ENCODE results near the gene CRCP.
A peak's percentile ranks its signal among the peaks of the same experiment; 100 is the strongest.
"Not testable (repeated sequence)": the region's sequence is repeated elsewhere in the genome, so short reads cannot be mapped to it uniquely, and the experiment has no call there.

Gene CRCP

DNA sequence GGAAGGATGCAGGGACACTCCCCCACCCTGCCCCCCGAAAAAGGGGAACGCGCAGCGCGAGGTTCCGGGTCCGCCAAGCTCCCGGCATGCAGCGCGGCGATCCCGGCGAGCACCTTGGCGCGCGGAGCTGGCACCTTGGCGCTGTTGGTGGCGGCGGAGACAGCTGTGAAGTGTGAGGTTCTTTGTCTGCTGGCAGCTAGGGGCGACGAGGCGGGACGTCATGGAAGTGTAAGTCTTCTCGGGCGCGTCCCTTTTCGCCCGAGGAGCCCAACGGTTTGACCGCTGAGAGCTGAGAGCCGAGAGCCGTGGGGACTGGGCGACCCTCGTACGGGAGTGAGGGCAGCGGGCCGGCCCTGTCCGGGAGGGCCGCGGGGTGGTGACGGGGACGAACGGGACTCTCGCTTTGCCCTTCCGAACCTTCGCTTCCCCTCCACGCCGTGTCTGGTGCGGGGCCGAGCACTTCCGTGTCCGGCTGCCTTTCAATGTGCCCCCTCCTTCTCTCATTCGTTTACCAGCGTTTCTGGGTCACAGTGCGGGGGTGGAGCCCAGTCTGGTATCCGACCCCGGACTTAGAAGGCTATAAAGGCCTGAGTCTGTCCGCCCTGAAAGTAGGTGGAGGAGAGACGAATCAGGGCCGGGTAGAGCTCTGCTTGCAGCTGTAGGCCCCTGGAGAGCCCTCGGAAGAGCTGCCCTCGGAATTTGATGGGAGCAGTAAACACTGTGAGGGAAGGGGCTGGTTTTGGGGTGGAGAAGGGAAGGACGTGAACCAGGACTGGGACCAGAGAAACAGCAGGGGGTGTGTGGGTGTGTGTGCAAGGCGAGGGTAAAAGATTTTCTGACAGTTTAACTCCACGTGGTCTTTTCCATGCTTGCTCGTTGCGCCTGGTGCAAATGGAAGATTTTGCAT is at the start of gene CRCP:
TSS of gene CRCP (plus strand) at position 105 of the 907 bp plus-strand sequence. CDS start at position 221, 116 bp downstream.
- peak; percentile 59 to 85 for DNase-seq

DNA sequence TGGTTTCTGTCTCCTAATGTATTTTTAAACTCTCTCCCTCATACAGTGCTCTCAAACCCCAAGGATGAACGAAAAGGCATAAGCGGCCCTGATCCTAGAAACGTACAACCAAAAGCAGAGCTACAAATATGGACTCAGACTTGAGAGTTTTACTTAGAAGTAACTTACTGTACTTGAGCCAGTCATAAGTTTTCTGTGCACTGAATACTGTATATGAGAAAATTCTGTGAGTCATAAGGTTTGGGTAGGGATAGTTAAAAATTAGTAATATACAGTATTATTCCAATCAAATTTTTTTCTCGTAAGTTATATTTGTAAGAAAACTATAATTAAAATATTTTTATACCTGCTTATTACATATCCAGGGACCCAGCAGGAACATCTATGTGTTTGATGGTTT is 44.9 kb upstream of the CRCP start:
- no peak for DNase-seq

DNA sequence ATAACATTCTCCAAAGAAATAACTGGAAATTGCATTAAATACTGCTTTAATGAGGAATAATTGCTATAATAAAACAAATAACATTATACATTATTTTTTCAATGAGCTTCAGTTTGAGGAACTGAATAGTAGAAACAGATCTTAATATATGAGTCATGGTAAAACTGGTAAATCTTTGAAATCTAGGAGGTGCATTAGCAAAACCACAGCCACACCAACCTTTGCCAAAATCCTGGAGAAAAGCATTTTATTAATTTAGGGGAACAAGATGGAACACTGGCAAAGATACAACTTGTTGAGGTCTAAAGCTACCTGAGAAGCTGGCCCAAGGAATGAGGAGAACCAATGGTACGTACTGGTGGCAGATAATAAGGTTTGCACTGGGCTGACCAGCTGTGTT is 44.4 kb upstream of the CRCP start:
- no peak for DNase-seq

DNA sequence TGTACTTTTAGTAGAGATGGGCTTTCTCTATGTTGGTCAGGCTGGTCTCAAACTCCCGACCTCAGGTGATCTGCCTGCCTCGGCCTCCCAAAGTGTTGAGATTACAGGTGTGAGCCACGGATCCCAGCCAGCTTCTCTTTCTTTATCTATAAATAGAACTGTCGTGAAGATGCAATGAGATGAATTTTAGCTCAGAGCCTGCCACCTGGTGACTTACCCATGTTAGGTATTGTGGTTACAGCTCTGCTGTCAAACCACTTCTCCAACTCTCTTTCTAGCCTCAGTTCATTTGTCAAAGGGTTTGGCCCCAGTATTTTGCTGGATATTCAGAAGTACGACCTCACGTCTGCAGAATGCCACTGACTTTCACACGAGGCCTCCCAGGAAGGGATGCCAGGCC is 42.4 kb upstream of the CRCP start:
- DNase-seq: not testable (repeated sequence)

DNA sequence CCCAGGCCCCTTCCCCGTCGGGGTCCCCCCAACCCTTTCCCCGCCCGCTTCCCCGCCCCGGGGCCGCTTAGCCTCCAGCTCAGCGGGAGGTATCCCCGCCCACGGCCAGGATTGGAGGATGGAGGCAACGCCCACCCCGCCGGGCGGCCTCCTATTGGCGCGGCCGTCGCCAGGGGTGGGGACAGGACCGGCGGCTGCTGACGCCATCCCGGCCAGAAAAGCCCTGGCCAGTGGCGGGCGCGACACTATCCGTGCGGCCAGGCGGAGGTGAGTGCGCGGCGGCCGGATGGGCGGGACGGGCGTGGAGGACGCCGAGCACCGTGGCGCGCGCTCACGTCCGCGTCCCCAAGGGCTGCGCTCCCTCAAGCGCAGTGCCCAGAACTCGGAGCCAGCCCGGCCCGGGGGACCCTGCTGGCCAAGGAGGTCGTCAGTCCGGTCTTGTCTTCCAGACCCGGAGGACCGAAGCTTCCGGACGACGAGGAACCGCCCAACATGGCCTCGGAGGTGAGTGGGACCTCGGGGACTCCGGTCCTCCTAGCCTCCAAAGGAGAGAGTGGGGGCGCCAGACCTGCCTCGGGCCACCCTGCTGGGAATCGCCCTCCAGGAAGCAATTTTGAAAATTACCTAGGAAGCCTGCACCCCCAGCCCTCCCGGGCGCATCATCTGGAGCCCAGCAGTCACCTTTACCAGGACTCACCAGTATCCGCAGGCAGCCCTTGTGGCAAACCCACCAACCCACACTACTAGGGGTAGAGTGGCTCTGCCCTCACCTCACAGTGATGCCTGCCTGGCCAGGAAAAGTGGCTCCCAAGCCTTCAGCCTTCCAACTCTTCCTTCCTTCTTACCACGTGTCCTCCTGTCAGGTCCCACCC is 38.8 kb upstream of the CRCP start, which contains the start of gene ASL:
TSS of gene ASL (plus strand) at position 230 of the 872 bp plus-strand sequence. CDS start at position 493, 263 bp downstream.
- peak; percentile 88 for DNase-seq

DNA sequence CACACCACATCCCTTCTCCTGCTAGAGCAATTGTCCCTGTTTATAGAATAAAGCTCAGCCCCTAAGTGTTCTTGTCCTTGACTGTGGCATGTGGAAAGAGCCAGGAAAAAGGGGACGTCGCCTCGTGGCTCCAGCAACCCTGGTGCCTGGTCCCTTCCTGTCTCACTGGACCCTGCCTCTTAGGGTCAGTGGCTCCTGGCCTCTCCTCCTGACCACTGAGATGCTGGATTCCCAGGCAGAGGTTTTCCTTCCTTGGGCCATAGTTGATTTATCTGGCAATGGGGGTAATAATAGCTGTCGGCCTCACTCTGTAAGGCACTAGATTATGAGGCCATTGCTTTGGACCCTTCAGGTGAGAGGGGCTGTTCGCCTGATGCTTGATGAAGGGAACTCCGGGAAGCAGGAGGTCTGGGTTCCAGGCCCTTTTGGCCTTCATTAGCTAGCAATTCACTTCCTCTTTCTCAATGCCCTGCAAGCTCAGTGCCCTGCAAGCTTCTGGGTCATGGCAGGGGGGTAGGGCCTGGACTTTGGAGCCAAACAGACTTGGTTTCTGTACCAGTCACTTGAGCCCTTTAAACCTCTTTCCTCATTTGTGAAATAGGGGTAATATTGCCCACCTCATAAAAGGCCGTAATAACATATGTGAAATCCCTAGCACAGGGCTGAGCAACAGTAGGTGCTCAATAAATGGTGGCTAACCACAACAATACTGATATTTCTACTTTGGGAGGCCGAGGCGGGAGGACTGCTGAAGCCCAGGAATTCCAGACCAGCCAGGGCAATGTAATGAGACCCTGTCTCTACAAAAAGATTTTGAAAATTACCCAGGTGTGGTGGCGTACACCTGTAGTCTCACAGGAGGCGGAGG is 38.0 kb upstream of the CRCP start:
- DNase-seq: no peak

DNA sequence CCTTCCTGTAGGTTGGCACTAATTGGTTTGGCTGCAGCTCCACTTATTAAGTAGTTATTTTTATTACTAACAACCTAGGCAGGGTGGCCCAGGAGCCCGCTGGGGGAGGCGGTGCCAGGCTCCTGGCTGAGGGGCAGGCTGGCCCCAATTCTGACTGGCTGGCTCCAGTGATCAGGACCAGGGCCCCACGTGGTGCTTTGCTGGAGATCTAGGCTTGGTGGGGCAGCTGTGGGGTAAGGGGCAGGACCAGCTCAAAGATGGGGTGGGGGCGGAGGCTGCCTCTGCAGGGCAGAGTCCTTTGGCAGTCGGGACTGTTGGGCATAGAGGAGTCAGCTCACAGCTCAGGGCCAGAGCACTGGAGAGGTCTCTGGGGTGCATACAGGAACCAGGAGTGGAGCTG is 36.6 kb upstream of the CRCP start:
- no peak for DNase-seq

DNA sequence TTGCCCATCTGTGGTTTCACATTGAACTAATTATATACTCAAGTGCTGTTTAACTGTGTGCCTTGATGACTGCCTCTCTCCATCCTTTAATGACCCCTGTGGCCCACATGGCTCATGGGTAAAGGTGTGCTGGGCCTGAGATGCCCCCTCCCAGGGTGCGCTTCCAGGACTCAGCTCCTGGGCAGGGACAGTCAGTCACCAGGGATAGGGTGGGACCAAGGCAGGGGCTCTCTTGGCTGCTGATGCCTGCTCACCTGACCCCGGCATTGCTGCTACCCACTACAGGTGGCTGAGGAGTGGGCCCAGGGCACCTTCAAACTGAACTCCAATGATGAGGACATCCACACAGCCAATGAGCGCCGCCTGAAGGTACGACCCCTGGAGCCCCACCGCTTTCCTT is 32.6 kb upstream of the CRCP start:
- no peak for DNase-seq

DNA sequence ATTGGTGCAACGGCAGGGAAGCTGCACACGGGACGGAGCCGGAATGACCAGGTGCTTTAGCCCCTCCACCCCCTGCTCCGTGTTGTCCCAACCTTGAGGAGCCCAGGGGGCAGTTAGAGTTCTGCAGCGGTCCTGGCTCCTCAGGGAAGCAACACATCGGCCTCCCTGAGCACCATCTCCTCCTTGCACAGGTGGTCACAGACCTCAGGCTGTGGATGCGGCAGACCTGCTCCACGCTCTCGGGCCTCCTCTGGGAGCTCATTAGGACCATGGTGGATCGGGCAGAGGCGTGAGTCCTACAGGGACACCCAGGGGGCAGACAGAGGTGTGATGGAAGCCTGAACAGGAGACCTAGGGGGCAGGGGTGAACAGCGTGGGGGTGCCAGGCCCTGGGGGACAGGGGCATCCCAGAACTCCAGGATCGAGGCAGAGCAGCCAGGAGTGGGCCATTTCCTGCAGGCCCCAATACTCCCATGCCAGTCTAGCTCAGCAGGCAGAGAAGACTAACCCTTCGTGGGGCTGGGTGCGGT is 31.7 kb upstream of the CRCP start:
- DNase-seq: no peak

DNA sequence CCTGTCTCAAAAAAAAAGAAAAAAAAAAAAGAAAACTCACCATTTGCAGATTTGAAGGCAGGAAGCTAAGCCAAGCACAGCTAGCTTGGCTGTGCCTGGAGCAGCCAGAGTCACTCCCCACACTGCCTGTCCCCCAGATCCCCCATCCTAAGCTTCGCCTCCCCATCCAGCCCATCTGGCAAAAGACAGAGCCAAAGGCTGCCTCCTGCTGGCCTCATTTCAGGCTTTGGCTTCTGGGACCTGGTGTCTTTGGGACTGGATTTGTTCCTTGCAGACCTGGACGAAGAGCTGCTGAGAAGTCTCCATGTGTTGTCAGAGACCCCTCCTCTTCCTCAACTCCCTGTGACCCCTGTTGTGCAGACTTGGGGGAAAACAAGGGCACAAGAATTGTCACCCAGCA is 31.0 kb upstream of the CRCP start:
- DNase-seq: no peak

DNA sequence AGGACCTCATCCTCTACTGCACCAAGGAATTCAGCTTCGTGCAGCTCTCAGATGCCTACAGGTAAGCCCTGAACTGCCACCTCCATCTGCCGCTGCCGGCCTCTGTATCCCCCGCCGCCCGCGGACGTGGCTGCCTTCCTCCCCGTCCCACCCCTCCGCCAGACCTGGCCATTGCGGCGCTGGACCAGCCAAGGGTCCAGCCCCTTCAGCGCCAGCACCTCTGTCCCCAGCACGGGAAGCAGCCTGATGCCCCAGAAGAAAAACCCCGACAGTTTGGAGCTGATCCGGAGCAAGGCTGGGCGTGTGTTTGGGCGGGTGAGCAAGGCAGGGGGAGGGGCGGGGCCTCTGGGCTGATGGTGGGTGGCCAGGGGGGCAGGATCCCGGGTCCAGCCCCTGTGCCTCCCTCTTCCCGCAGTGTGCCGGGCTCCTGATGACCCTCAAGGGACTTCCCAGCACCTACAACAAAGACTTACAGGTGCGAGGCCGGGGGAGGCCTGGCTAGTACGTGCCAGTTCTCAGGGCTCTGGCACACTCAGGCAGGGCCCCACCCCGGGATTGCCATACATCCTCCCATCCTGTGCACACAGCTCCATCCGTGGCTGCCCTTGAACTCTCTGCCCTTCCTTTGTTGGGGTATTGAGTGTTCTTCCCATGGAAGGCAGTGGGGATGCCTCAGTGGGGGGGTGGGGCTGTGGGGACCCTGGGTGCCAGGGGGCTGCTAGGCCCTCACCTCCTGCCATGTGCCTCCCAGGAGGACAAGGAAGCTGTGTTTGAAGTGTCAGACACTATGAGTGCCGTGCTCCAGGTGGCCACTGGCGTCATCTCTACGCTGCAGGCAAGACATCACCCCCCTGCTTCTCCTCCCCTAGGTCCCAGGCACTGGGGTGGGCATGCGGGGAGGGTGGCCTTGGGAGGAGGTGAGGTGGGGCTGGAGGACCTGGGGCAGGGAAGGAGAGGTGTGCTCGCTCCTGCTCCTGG is 25.5 kb upstream of the CRCP start:
- no peak for DNase-seq

DNA sequence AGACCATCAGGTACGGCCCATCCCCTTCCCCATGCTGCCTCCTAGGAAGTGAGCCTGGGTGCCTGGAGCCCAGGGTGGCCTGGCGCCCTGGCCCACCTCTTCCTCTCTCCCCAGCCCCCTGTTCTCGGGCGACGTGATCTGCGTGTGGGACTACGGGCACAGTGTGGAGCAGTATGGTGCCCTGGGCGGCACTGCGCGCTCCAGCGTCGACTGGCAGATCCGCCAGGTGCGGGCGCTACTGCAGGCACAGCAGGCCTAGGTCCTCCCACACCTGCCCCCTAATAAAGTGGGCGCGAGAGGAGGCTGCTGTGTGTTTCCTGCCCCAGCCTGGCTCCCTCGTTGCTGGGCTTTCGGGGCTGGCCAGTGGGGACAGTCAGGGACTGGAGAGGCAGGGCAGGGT is 22.0 kb upstream of the CRCP start:
- DNase-seq: no peak

DNA sequence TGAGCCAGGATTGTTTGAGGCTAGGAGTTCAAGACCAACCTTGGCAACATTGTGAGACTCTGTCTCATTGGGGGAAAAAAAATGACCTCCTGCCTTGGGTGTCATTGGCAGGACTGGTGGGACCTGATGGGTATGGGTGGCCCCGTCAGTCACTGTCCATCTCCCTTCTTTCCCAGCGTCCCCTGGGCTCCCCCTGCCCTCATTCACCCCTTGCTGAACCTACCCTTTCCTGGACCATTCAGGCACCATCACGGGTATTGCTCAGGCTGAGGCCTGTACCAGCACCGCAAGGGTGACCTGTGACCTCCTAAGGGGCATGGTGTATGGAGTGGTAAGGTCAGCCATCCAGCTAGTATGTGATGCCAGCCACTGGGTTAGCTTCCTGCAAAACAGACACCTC is 19.6 kb upstream of the CRCP start:
- DNase-seq: no peak

DNA sequence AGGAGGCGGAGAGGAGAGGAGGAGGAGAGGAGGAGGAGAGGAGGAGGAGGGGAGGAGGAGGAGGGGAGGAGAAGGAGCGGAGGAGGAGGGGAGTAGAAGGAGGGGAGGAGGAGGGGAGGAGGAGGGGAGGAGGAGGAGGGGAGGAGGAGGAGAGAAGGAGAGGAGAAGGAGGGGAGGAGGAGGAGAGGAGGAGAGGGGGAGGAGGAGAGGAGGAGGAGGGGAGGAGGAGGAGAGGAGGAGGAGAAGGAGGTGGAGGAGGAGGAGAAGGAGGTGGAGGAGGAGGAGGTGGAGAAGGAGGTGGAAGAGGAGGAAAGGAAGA is 15.5 kb upstream of the CRCP start:
- no peak for DNase-seq

DNA sequence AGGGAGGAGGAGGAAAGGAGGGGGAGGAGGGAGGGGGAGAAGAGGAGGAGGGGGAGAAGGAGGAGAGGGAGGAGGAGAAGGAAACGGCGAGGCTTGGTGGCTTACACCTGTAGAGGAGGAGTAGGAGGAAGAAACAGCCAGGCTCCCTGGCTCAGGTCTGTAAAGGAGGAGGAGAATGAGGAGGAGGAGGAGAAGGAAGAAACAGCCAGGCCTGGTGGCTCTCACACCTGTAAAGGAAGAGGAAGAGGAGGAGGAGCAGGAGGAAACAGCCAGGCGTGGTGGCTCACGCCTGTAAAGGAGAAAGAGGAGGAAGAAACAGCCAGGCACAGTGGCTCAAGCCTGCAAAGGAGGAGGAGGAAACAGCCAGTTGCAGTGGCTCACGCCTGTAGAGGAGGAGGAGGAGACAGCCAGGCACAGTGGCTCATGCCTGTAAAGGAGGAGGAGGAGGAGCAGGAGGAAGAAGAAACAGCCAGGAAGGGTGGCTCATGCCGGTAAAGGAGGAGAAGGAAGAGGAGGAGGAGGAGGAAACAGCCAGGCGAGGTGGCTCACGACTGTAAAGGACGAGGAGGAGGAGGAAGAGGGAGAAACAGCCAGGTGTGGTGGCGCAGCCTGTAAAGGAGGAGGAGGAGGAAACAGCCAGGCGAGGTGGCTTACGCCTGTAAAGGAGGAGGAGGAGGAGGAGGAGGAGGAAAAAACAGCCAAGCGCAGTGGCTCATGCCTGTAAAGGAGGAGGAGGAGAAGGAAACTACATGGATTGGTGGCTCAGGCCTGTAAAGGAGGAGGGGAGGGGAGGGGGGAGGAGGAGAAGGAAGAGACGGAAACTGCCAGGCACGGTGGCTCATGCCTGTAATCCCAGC is 14.9 kb upstream of the CRCP start:
- DNase-seq: peak in 1 of 2 experiments; percentile 55

DNA sequence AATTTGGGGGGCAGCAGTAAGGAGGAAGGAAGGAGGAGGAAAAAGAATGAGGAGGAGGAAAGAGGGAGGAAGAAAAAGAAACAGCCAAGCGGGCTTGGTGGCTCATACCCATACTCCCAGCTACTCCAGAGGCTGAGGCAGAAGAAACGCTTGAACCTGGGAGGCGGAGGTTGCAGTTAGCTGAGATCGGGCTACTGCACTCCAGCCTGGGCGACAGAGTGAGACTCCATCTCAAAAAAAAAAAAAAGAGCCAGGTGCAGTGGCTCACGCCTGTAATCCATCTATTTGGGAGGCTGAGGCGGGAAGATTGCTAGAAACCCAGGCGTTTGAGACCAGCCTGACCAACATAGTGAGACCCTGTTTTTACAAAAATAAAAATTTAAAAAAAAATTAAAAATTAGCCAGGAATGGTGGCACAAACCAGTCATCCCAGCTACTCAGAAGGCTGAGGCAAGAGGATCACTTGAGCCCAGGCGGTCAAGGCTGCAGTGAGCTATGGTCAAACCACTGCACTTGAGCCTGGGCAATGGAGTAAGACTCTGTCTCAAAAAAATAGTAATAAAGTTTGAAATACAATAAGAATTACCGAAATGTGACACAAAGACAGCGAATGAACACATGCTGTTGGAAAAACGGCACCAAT is 14.1 kb upstream of the CRCP start:
- no peak for DNase-seq

DNA sequence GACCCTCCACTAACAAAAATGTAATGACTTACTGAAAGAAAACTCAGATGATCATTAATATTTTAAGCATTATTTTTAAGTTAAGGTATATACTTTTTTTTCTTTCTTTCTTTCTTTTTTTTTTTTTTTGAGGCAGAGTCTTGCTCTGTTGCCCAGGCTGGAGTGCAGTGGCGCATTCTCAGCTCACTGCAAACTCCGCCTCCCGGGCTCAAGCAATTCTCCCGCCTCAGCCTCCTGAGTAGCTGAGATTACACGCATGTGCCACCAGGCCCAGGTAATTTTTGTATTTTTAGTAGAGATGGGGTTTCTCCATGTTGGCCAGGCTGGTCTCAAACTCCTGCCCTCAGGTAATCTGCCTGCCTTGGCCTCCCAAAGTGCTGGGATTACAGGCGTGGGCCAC is 12.5 kb upstream of the CRCP start:
- not testable (repeated sequence) for DNase-seq

DNA sequence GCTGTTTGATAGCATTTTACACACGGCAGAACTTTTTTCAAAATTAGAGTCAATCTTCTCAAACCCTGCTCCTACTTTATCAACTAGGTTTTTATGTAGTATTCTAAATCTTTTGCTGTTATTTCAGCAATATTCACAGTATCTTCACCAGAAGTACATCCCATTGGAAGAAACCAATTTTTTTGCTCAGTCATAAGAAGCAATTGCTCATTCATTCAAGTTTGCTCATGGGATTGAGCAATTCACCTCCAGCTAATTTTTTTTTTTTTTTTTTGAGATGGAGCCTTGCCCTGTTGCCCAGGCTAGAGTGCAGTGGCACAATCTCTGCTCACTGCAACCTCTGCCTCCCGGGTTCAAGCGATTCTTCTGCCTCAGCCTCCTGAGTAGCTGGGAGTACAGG is 10.7 kb upstream of the CRCP start:
- DNase-seq: not testable (repeated sequence)

DNA sequence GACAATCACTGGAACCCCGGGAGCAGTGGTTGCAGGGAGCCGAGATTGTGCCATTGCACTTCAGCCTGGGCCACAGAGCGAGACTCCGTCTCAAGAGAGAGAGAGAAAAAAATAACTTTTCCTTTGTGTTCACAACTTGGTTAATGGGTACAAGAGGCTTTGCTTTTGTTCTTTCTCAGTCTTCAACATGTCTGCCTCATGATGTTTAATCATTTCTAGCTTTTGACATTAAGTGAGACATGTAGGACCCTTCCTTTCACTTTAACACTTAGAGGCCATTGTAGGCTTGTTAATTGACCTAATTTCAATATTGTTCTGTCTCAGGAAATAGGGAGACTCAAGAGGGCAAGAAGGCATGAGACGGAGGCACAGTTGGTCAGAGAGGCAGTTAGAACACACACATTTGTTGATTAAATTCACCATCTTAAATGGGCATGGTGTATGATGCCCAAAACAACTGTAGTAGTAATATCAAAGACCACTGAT is 9.3 kb upstream of the CRCP start:
- no peak for DNase-seq

DNA sequence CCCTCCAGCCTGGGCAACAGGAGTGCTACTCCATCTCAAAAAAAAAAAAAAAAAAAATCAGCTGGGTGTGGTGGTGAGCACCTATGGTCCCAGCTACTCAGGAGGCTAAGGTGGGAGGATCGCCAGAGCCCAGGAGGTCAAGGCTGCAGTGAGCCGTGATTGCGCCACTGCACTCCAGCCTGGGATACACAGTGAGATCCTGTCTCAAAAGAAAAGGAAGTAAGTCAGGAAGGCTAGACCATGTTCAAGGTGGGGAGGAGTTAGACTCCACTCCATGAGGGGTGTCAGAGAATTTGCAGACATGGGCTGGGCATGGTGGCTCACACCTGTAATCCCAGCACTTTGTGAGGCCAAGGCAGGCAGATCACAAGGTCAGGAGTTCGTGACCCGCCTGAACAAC is 6.2 kb upstream of the CRCP start:
- DNase-seq: not testable (repeated sequence)
